ENCODE measurements around the gene PTPN3. TPM values are rescaled to one million over a fixed set of nuclear protein-coding genes. Genes with fewer than 3 reads are reported as not detected.

The PTPN3 gene
- total RNA-seq, 1 experiment from 2014 or later = not detected

GRCh38 chr9:109488791-109489492 is 9.2 kb downstream of the PTPN3 start:
- Histone ChIP-seq H2AFZ (ENCODE audit: low read length) (no peak overlapping the region), H3K27ac (ENCODE audit: low read length) (no peak overlapping the region), H3K9me3 (ENCODE audit: low read length) (no peaks in the 10 kb centered on the region), H3K4me3 (ENCODE audit: low read length) (no peak overlapping the region), H3K27me3 (ENCODE audit: low read length) (no peaks in the 10 kb centered on the region), H4K20me1 (ENCODE audit: insufficient read depth, low read depth, low read length) (no peaks in the 10 kb centered on the region), H3K36me3 (ENCODE audit: insufficient read depth, low read length) (no peaks in the 10 kb centered on the region), H3K9ac (ENCODE audit: low read length) (no peak overlapping the region), H3K79me2 (ENCODE audit: low read length) (no peaks in the 10 kb centered on the region), H3K9me2 (replicated peaks; ENCODE audit: insufficient read depth, low read length) (no peaks in the 10 kb centered on the region), H3K4me1 (ENCODE audit: low read length) (no peaks in the 10 kb centered on the region), H3K4me2 (ENCODE audit: low read depth, low read length, poor library complexity, severe bottlenecking) (no peak overlapping the region)
- DNase-seq = no peak

GRCh38 chr9:109488351-109488750 is 9.8 kb downstream of the PTPN3 start:
- H3K79me2 ChIP-seq (ENCODE audit: low read length) = no peaks in the 10 kb centered on the region

DNA sequence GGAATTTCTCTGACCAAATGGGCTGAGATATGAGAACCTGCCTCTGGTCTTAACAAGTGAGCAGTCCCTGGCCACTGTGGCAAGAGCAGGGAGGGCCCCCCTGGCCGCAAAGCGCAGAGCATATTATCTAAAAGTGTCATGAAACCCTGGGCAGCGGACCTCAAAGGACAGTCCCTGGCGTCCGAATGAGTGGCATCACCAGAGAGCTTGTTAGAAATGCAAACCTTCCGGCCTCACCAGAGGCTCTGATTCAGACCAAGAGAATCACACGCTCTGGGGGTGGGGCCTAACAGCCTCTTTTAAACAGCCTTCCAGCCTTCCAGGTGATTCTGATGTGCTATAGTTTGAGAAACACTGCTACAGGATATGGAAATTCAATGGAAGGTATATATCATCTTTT is 10.9 kb downstream of the PTPN3 start:
- Histone ChIP-seq H3K9me3 (ENCODE audit: low read length) (no peaks in the 10 kb centered on the region), H2AFZ (ENCODE audit: low read length) (no peak overlapping the region), H3K4me2 (ENCODE audit: low read depth, low read length, poor library complexity, severe bottlenecking) (no peak overlapping the region), H3K9ac (ENCODE audit: low read length) (no peak overlapping the region), H3K9me2 (replicated peaks; ENCODE audit: insufficient read depth, low read length) (no peaks in the 10 kb centered on the region), H3K36me3 (ENCODE audit: insufficient read depth, low read length) (no peaks in the 10 kb centered on the region), H3K27me3 (ENCODE audit: low read length) (no peaks in the 10 kb centered on the region), H3K4me1 (ENCODE audit: low read length) (no peaks in the 10 kb centered on the region), H3K79me2 (ENCODE audit: low read length) (no peaks in the 10 kb centered on the region), H4K20me1 (ENCODE audit: insufficient read depth, low read depth, low read length) (no peaks in the 10 kb centered on the region), H3K4me3 (ENCODE audit: low read length) (no peak overlapping the region), H3K27ac (ENCODE audit: low read length) (no peak overlapping the region)
- no peak for DNase-seq

More at GRCh38 chr9:109488351-109488750, 9.8 kb downstream of the PTPN3 start:
- Histone ChIP-seq H3K4me2 (ENCODE audit: low read depth, low read length, poor library complexity, severe bottlenecking) (no peak overlapping the region), H3K27ac (ENCODE audit: low read length) (no peak overlapping the region), H3K27me3 (ENCODE audit: low read length) (no peaks in the 10 kb centered on the region), H2AFZ (ENCODE audit: low read length) (no peak overlapping the region), H3K36me3 (ENCODE audit: insufficient read depth, low read length) (no peaks in the 10 kb centered on the region), H4K20me1 (ENCODE audit: insufficient read depth, low read depth, low read length) (no peaks in the 10 kb centered on the region), H3K4me3 (ENCODE audit: low read length) (no peak overlapping the region), H3K9ac (ENCODE audit: low read length) (no peak overlapping the region), H3K4me1 (ENCODE audit: low read length) (no peaks in the 10 kb centered on the region), H3K9me2 (replicated peaks; ENCODE audit: insufficient read depth, low read length) (no peaks in the 10 kb centered on the region), H3K9me3 (ENCODE audit: low read length) (no peaks in the 10 kb centered on the region)
- DNase-seq = no peak

GRCh38 chr9:109483744-109484429 is 14.2 kb downstream of the PTPN3 start:
- no peak for DNase-seq
- Histone ChIP-seq H3K9me2 (replicated peaks; ENCODE audit: insufficient read depth, low read length) (no peaks in the 10 kb centered on the region), H3K4me1 (ENCODE audit: low read length) (no peaks in the 10 kb centered on the region), H2AFZ (ENCODE audit: low read length) (no peak overlapping the region), H3K27ac (ENCODE audit: low read length) (no peak overlapping the region), H3K27me3 (ENCODE audit: low read length) (no peaks in the 10 kb centered on the region), H3K9me3 (ENCODE audit: low read length) (no peaks in the 10 kb centered on the region), H3K4me3 (ENCODE audit: low read length) (no peak overlapping the region), H3K36me3 (ENCODE audit: insufficient read depth, low read length) (no peaks in the 10 kb centered on the region), H3K4me2 (ENCODE audit: low read depth, low read length, poor library complexity, severe bottlenecking) (no peak overlapping the region), H3K9ac (ENCODE audit: low read length) (no peak overlapping the region), H3K79me2 (ENCODE audit: low read length) (no peaks in the 10 kb centered on the region), H4K20me1 (ENCODE audit: insufficient read depth, low read depth, low read length) (no peaks in the 10 kb centered on the region)

DNA sequence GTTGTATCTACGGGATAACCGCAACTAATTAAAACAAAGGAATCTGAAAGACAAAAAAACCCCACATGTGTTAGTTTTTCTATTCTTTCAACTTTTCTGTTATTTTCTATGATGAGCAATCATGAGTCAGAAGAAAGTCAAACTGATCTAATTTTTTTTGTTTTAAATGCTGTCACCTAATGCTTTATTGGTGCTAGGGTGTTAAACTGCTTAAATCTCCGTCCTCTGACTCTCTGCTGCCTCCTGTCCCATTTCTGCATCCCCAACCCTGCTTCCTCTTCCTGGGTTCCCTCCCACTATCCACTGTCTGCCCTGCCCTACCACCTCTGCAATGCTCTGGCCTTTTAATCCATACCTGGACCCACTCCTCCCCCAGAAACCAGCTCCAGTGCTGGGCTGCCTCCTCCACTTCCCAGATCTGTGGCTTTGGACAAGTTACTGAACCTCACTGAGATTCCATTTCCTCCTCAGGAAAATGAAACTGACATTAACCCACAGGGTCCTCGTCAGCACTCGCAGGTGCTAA is 15.7 kb downstream of the PTPN3 start:
- Histone ChIP-seq H3K4me2 (ENCODE audit: low read depth, low read length, poor library complexity, severe bottlenecking) (no peak overlapping the region), H3K4me1 (ENCODE audit: low read length) (no peaks in the 10 kb centered on the region), H3K9me3 (ENCODE audit: low read length) (no peaks in the 10 kb centered on the region), H3K79me2 (ENCODE audit: low read length) (no peaks in the 10 kb centered on the region), H3K9me2 (replicated peaks; ENCODE audit: insufficient read depth, low read length) (no peaks in the 10 kb centered on the region), H3K27me3 (ENCODE audit: low read length) (no peaks in the 10 kb centered on the region), H3K36me3 (ENCODE audit: insufficient read depth, low read length) (no peaks in the 10 kb centered on the region), H3K9ac (ENCODE audit: low read length) (no peak overlapping the region), H3K4me3 (ENCODE audit: low read length) (no peak overlapping the region), H3K27ac (ENCODE audit: low read length) (no peak overlapping the region), H2AFZ (ENCODE audit: low read length) (no peak overlapping the region), H4K20me1 (ENCODE audit: insufficient read depth, low read depth, low read length) (no peaks in the 10 kb centered on the region)
- no peak for DNase-seq

DNA sequence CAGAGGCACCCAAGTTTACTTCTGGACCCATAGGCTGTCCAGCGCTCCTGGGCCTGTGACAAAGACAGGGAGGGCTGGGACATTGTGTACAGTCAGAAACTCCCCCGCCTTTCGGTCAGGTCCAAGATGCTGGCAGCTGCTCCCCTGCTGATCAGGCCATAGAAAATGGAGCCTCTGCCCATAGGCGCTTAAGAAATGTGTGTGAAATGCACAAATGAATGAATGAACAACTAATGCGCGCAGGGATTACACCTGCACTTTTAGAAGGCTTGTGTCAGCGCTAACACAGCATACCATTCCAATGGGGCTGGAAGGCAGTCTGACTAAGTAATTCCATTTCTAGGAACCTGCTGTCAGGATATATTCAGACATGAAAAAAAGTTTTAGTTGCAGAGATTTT is 16.3 kb downstream of the PTPN3 start:
- Histone ChIP-seq H3K4me1 (ENCODE audit: low read length) (no peaks in the 10 kb centered on the region), H3K9me2 (replicated peaks; ENCODE audit: insufficient read depth, low read length) (no peaks in the 10 kb centered on the region), H4K20me1 (ENCODE audit: insufficient read depth, low read depth, low read length) (no peaks in the 10 kb centered on the region), H2AFZ (ENCODE audit: low read length) (no peak overlapping the region), H3K9ac (ENCODE audit: low read length) (no peak overlapping the region), H3K27me3 (ENCODE audit: low read length) (no peaks in the 10 kb centered on the region), H3K36me3 (ENCODE audit: insufficient read depth, low read length) (no peaks in the 10 kb centered on the region), H3K9me3 (ENCODE audit: low read length) (no peaks in the 10 kb centered on the region), H3K4me3 (ENCODE audit: low read length) (no peak overlapping the region), H3K27ac (ENCODE audit: low read length) (no peak overlapping the region), H3K79me2 (ENCODE audit: low read length) (no peaks in the 10 kb centered on the region), H3K4me2 (ENCODE audit: low read depth, low read length, poor library complexity, severe bottlenecking) (no peak overlapping the region)
- DNase-seq = no peak

- Histone ChIP-seq H3K9me2 (replicated peaks; ENCODE audit: insufficient read depth, low read length) (no peaks in the 10 kb centered on the region), H3K4me2 (ENCODE audit: low read depth, low read length, poor library complexity, severe bottlenecking) (no peak overlapping the region), H2AFZ (ENCODE audit: low read length) (no peak overlapping the region), H4K20me1 (ENCODE audit: insufficient read depth, low read depth, low read length) (no peaks in the 10 kb centered on the region), H3K9me3 (ENCODE audit: low read length) (no peaks in the 10 kb centered on the region), H3K4me1 (ENCODE audit: low read length) (no peaks in the 10 kb centered on the region), H3K4me3 (ENCODE audit: low read length) (no peak overlapping the region), H3K27ac (ENCODE audit: low read length) (no peak overlapping the region), H3K36me3 (ENCODE audit: insufficient read depth, low read length) (no peaks in the 10 kb centered on the region), H3K79me2 (ENCODE audit: low read length) (no peaks in the 10 kb centered on the region), H3K27me3 (ENCODE audit: low read length) (no peaks in the 10 kb centered on the region), H3K9ac (ENCODE audit: low read length) (no peak overlapping the region)
- DNase-seq = no peak
These were observed 18.3 kb downstream of the PTPN3 start for GRCh38 chr9:109479822-109480221.

DNA sequence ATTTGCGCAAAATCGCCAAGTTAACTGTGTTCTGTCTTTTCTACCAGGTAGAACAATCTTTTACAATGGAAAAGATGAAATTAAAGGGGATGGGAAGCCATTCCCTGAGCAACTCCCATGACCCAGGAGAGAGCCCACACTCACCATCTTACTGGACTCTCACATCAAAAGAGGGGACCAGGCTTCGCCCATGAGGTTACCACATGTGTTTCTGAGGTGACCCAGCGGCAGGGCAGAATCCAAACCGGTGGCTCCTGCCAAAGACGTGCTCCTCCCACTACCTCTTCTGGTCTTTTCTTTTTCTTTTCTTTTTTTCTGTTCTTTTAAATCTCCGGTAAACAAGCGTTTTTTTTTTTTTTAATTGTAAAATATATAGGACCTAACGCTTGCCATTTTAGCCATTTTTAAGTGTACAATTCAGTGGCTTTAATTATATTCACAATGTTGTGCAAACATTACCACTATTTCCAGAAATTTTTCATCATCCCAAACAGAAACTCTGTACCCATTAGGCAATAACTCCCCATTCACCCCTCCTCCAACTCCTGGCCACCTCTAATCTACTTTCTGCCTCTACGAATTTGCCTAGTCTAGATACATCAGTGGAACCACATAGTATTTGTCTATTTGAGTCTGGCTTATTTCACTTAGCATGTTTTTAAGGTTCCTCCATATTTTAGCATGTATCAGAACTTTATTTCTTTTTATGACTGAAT is 19.3 kb downstream of the PTPN3 start:
- H3K79me2 ChIP-seq (ENCODE audit: low read length) = no peaks in the 10 kb centered on the region
- H3K9me2 ChIP-seq (replicated peaks; ENCODE audit: insufficient read depth, low read length) = no peaks in the 10 kb centered on the region
- no peak for DNase-seq
- no peak overlapping the region for H3K9ac ChIP-seq (ENCODE audit: low read length)
- H3K4me2 ChIP-seq (ENCODE audit: low read depth, low read length, poor library complexity, severe bottlenecking) = no peak overlapping the region
- H3K36me3 ChIP-seq (ENCODE audit: insufficient read depth, low read length) = no peaks in the 10 kb centered on the region
- H3K9me3 ChIP-seq (ENCODE audit: low read length) = no peaks in the 10 kb centered on the region
- H4K20me1 ChIP-seq (ENCODE audit: insufficient read depth, low read depth, low read length) = no peaks in the 10 kb centered on the region
- no peak overlapping the region for H3K4me3 ChIP-seq (ENCODE audit: low read length)
- no peak overlapping the region for H3K27ac ChIP-seq (ENCODE audit: low read length)
- no peak overlapping the region for H2AFZ ChIP-seq (ENCODE audit: low read length)
- H3K4me1 ChIP-seq (ENCODE audit: low read length) = no peaks in the 10 kb centered on the region
- no peaks in the 10 kb centered on the region for H3K27me3 ChIP-seq (ENCODE audit: low read length)
